Testis (tissue), 3 donors: ENCODE data around the gene GORASP1. TPM values are rescaled to one million over a fixed set of nuclear protein-coding genes. Genes with fewer than 3 reads are reported as not detected.

Experiments used
- DNase-seq: peaks from one replicate; pipeline ENCODE4 v3.0.0-alpha.2; 2019
- H3K27ac ChIP-seq, 2 donors: fragments of 200-600 bp; sonication (generic); one replicate each; pipeline ENCODE4 v1.5.1; 2019
- H3K27me3 ChIP-seq: fragments of 200-600 bp; sonication (generic); one replicate; pipeline ENCODE4 v1.5.1; 2019
- H3K36me3 ChIP-seq: fragments of 200-600 bp; sonication (generic); one replicate; pipeline ENCODE4 v1.5.1; 2017; ENCODE audit warnings: low read depth; ENCODE audit errors: missing control alignments
- H3K4me1 ChIP-seq: fragments of 200-600 bp; sonication (generic); one replicate; pipeline ENCODE4 v1.5.1; 2019
- H3K4me3 ChIP-seq, 2 donors: fragments of 200-600 bp; sonication (generic); one replicate each; pipeline ENCODE4 v1.5.1; 2017 to 2019
- H3K9me3 ChIP-seq: fragments of 200-600 bp; sonication (generic); one replicate; pipeline ENCODE4 v1.5.1; 2017
- CTCF ChIP-seq, 3 experiments: fragments of 450-650 bp in 2 of 3; fragments of 200-600 bp in 1 of 3; sonication (generic) in 1 of 3; IDR thresholded peaks; one replicate each; pipeline ENCODE4 v1.5.1; 2016 to 2019; ENCODE audit warnings: antibody characterized with exemption in 3 of 3, mild to moderate bottlenecking in 2 of 3, moderate library complexity in 1 of 3
- POLR2A ChIP-seq: fragments of 450-650 bp; IDR thresholded peaks from one replicate; pipeline ENCODE4 v1.6.1; 2017; ENCODE audit warnings: antibody characterized with exemption, mild to moderate bottlenecking, moderate library complexity
- WGBS, 2 donors: methylation state at CpG; one replicate each; pipeline ENCODE4 v1.1.5; 2018; 5-methylcytosine and 5-hydroxymethylcytosine counted together
- intact Hi-C: fragments of 100-400 bp; cut with DNase I; formaldehyde crosslinking; loops from one replicate; pipeline ENCODE4 v1.15.1; 2023; ENCODE audit warnings: low total_unique reads
- polyA plus RNA-seq: library from polyadenylated mRNA; stranded (reverse); fragments of 350-450 nt; fragmentation: Illumina TruSeq; extraction: RNeasy Lipid Tissue Mini Kit (QIAGEN cat#74804); gene quantifications from one replicate; pipeline ENCODE4 v1.2.3, GENCODE V29; 2014; ENCODE audit warnings: low read depth, low replicate concordance; ENCODE audit not compliant: insufficient read depth
- total RNA-seq, 2 donors: library from RNA; depleted of rRNA; stranded (reverse); fragments of >200 nt; gene quantifications; one replicate each; pipeline ENCODE4 v1.2.3, GENCODE V29; 2016

The GORASP1 gene
- total and polyA plus RNA-seq, 3 donors from 2014 or later = 69.5 to 92.1 (median 75.3) TPM

- DNase-seq = no peak
- H3K27ac ChIP-seq = no peak overlapping the region
- no peaks in the 10 kb centered on the region for H3K36me3 ChIP-seq
- peaks cover 2% of the 10 kb centered on the region for H3K4me1 ChIP-seq
- no peaks in the 10 kb centered on the region for H3K9me3 ChIP-seq
- H3K4me3 ChIP-seq = no peak overlapping the region
- WGBS, 2 donors = 64 to 74% methylated on average over 3 of the region's 3 CpGs
- intact Hi-C loops = no loop called here
- TF ChIP-seq CTCF (IDR thresholded peaks at IDR 0.05) (no peak), POLR2A (no peak)
- H3K27me3 ChIP-seq = no peaks in the 10 kb centered on the region
Measured at GRCh38 chr3:39113291-39113690, 5.9 kb upstream of the GORASP1 start.

GRCh38 chr3:39112535-39112934 is 5.1 kb upstream of the GORASP1 start:
- no peaks in the 10 kb centered on the region for H3K9me3 ChIP-seq
- DNase-seq = no peak
- no peak for TF ChIP-seq CTCF (IDR thresholded peaks at IDR 0.05)
- TF ChIP-seq POLR2A = no peak
- no peak overlapping the region for H3K4me3 ChIP-seq
- H3K4me1 ChIP-seq = peaks cover 6% of the 10 kb centered on the region
- no peaks in the 10 kb centered on the region for H3K27me3 ChIP-seq
- 90 to 100% methylated on average over 2 of the region's 2 CpGs for WGBS, 2 donors
- no peak overlapping the region for H3K27ac ChIP-seq
- H3K36me3 ChIP-seq = no peaks in the 10 kb centered on the region
- intact Hi-C loops = no loop called here

GRCh38 chr3:39112113-39112512 is 4.7 kb upstream of the GORASP1 start:
- intact Hi-C loops = no loop called here
- no peak overlapping the region for H3K4me3 ChIP-seq
- no peaks in the 10 kb centered on the region for H3K9me3 ChIP-seq
- H3K4me1 ChIP-seq = peaks cover 6% of the 10 kb centered on the region
- WGBS, 2 donors = 91 to 100% methylated on average over 2 to 3 of the region's 3 CpGs
- no peaks in the 10 kb centered on the region for H3K36me3 ChIP-seq
- no peak overlapping the region for H3K27ac ChIP-seq
- no peak for DNase-seq
- no peak for TF ChIP-seq CTCF (IDR thresholded peaks at IDR 0.05)
- no peak for TF ChIP-seq POLR2A
- no peaks in the 10 kb centered on the region for H3K27me3 ChIP-seq

GRCh38 chr3:39110041-39110639 is 2.7 kb upstream of the GORASP1 start:
- DNase-seq = no peak
- TF ChIP-seq POLR2A (no peak), CTCF (IDR thresholded peaks at IDR 0.05) (no peak)
- H3K27me3 ChIP-seq = no peaks in the 10 kb centered on the region
- no peaks in the 10 kb centered on the region for H3K36me3 ChIP-seq
- H3K4me3 ChIP-seq = no peak overlapping the region
- H3K27ac ChIP-seq = no peak overlapping the region
- intact Hi-C loops = no loop called here
- no peaks in the 10 kb centered on the region for H3K9me3 ChIP-seq
- 50 to 88% methylated on average over 2 of the region's 2 CpGs for WGBS, 2 donors
- H3K4me1 ChIP-seq = peaks cover 11% of the 10 kb centered on the region

- Histone ChIP-seq H3K4me1 (peaks cover 18% of the 10 kb centered on the region), H3K27ac (no peak overlapping the region), H3K36me3 (no peaks in the 10 kb centered on the region), H3K27me3 (no peaks in the 10 kb centered on the region), H3K9me3 (no peaks in the 10 kb centered on the region), H3K4me3 (no peak overlapping the region)
- intact Hi-C loops = no loop called here
- DNase-seq = no peak
- no peak for TF ChIP-seq CTCF (IDR thresholded peaks at IDR 0.05)
- no peak for TF ChIP-seq POLR2A
- 92% methylated on average over 5 of the region's 5 CpGs for WGBS, 2 donors
Measured at GRCh38 chr3:39109086-39109485, 1.7 kb upstream of the GORASP1 start.
